PC-9 (cell line): ENCODE results near the gene CDH10.

Experiments used
- EZH2 ChIP-seq: fragments of 200-600 bp; sonication (generic); IDR thresholded peaks from 2 replicates; pipeline ENCODE4 v1.8.0; 2017; ENCODE audit warnings: antibody characterized with exemption, low read depth
- TF ChIP-seq, protein P1 (sequence below): fragments of 200-600 bp; sonication (generic); conservative IDR thresholded peaks from 2 replicates; pipeline ENCODE4 v1.6.1; 2017; ENCODE audit warnings: mixed run types, antibody characterized with exemption, mild to moderate bottlenecking, moderate library complexity

DNA sequence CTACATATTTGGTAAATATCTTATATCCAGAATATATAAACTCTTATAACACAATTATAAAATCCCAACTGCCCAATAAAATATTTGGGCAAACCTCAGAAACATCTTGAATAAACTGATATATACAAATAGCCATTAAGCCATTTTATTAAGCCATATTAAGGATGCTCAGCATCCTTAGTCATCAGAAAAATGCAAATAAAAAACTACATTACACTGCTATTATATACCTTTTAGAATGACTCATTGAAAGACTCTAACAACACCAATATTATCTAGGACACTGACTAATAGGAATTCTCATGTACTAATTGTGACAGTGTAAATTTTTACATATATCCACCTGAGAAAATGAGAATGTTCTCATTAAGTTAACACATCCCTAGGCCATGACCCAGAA lies 77.8 kb downstream of the CDH10 start:
- TF ChIP-seq, protein P1, sequence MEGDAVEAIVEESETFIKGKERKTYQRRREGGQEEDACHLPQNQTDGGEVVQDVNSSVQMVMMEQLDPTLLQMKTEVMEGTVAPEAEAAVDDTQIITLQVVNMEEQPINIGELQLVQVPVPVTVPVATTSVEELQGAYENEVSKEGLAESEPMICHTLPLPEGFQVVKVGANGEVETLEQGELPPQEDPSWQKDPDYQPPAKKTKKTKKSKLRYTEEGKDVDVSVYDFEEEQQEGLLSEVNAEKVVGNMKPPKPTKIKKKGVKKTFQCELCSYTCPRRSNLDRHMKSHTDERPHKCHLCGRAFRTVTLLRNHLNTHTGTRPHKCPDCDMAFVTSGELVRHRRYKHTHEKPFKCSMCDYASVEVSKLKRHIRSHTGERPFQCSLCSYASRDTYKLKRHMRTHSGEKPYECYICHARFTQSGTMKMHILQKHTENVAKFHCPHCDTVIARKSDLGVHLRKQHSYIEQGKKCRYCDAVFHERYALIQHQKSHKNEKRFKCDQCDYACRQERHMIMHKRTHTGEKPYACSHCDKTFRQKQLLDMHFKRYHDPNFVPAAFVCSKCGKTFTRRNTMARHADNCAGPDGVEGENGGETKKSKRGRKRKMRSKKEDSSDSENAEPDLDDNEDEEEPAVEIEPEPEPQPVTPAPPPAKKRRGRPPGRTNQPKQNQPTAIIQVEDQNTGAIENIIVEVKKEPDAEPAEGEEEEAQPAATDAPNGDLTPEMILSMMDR: no peak
- no peak for TF ChIP-seq EZH2
